Esophagus squamous epithelium (tissue), 5 donors: ENCODE results near the gene FBXL20. TPM values are rescaled to one million over a fixed set of nuclear protein-coding genes. Genes with fewer than 3 reads are reported as not detected.
A peak's percentile ranks its signal among the peaks of the same experiment; 100 is the strongest.

Experiments used
- DNase-seq: peaks from one replicate; lab custom pipeline; 2025; lab: John Stamatoyannopoulos, UW
- H3K27ac ChIP-seq, 4 donors: fragments of 200-600 bp; sonication (generic); one replicate each; pipeline ENCODE4 v1.5.1; 2016 to 2019; ENCODE audit warnings: mild to moderate bottlenecking in 1 of 4
- H3K27me3 ChIP-seq, 4 donors: fragments of 200-600 bp; sonication (generic); 1 replicate in 3 of 4; 2 replicates in 1 of 4; pipeline versions ENCODE4 v1.5.1 to v1.6.0; 2017 to 2021; ENCODE audit warnings: antibody characterized with exemption in 1 of 4
- H3K36me3 ChIP-seq, 3 donors: fragments of 200-600 bp; sonication (generic); one replicate each; pipeline ENCODE4 v1.5.1; 2016 to 2019
- H3K4me1 ChIP-seq, 3 donors: fragments of 200-600 bp; sonication (generic); one replicate each; pipeline ENCODE4 v1.5.1; 2017 to 2019
- H3K4me3 ChIP-seq, 4 donors: fragments of 200-600 bp; sonication (generic); 1 replicate in 3 of 4; 2 replicates in 1 of 4; pipeline ENCODE4 v1.5.1; 2016 to 2019; ENCODE audit warnings: mild to moderate bottlenecking in 2 of 4, moderate library complexity in 1 of 4
- H3K9me3 ChIP-seq, 3 donors: fragments of 200-600 bp; sonication (generic); one replicate each; pipeline ENCODE4 v1.5.1; 2016 to 2019
- CTCF ChIP-seq, 6 experiments: fragments of 450-650 bp in 4 of 6; fragments of 200-600 bp in 2 of 6; sonication (generic) in 2 of 6; IDR thresholded peaks; one replicate each; pipeline ENCODE4 v1.5.1; 2016 to 2019; ENCODE audit warnings: antibody characterized with exemption in 6 of 6, mild to moderate bottlenecking in 4 of 6, moderate library complexity in 4 of 6
- POLR2A ChIP-seq, 4 donors: fragments of 450-650 bp; IDR thresholded peaks; one replicate each; pipeline ENCODE4 v1.6.1; 2017; ENCODE audit warnings: antibody characterized with exemption in 4 of 4, mild to moderate bottlenecking in 4 of 4, moderate library complexity in 3 of 4
- WGBS, 2 donors: methylation state at CpG; one replicate each; pipeline ENCODE4 v1.1.5; 2018; 5-methylcytosine and 5-hydroxymethylcytosine counted together
- intact Hi-C: fragments of 100-400 bp; cut with DNase I; formaldehyde crosslinking; loops from one replicate; pipeline ENCODE4 v1.15.0; 2022
- total RNA-seq, 4 donors: library from RNA; depleted of rRNA; stranded (reverse); fragments of >200 nt; gene quantifications; one replicate each; pipeline ENCODE4 v1.1.0, GENCODE V29; 2016
- donor health status: DM: yes; HTN: yes; CAD: no.

The FBXL20 gene
- total RNA-seq, 4 donors from 2014 or later, result 5.0 to 10.3 (median 6.8) TPM

GRCh38 chr17:39212195-39212810, 189.1 kb downstream of the FBXL20 start:
- Histone ChIP-seq H3K36me3 (no peaks in the 10 kb centered on the region), H3K4me1 (peaks cover 18 to 50% (median 19%) of the 10 kb centered on the region in 3 donors), H3K27ac (no peak overlapping the region), H3K27me3 (peaks cover 0 to 51% (median 0%) of the 10 kb centered on the region in 4 donors), H3K9me3 (no peaks in the 10 kb centered on the region), H3K4me3 (no peak overlapping the region)
- no peak for DNase-seq
- TF ChIP-seq POLR2A (IDR thresholded peaks at IDR 0.05), result no peak
- no peak for TF ChIP-seq CTCF (IDR thresholded peaks at IDR 0.05)
- intact Hi-C loops, result no loop called here
- 35 to 66% methylated on average over 7 to 9 of the region's 11 CpGs for WGBS, 2 donors

DNA sequence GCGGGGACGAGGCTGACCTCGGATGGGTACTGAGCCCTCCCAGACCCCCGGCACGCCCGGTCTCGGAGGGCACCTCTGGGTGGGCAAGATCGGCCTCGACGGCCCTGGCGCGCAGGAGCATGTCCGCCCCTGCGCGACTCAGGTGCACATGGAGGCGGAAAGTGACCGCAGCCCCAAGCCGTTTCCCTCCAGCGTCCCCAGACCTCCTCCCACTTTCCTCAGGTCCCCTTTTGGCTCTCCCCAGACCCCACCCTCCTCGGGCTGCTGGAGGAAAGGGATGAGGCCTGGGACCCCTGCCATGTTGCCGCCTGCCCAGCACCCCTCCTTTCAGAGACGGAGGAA, 191.4 kb downstream of the FBXL20 start:
- intact Hi-C loops, result no loop called here
- peaks cover 0 to 3% (median 2%) of the 10 kb centered on the region in 3 donors for H3K36me3 ChIP-seq
- H3K27ac ChIP-seq, result peak overlapping the region; percentile 3 to 58 (median 37)
- H3K4me3 ChIP-seq, result peak overlapping the region; percentile 12 to 65 (median 42)
- peaks cover 18 to 52% (median 19%) of the 10 kb centered on the region in 3 donors for H3K4me1 ChIP-seq
- H3K9me3 ChIP-seq, result no peaks in the 10 kb centered on the region
- H3K27me3 ChIP-seq, result peaks cover 0 to 28% (median 0%) of the 10 kb centered on the region in 4 donors
- TF ChIP-seq CTCF (IDR thresholded peaks at IDR 0.05) (no peak), POLR2A (IDR thresholded peaks at IDR 0.05) (no peak)
- no peak for DNase-seq
- WGBS, 2 donors, result 26 to 60% methylated on average over 1 to 10 of the region's 22 CpGs

GRCh38 chr17:39209317-39210092, 191.9 kb downstream of the FBXL20 start:
- Histone ChIP-seq H3K27ac (peak overlapping the region; percentile 28 to 58 (median 49)), H3K9me3 (no peaks in the 10 kb centered on the region), H3K4me1 (peaks cover 18 to 52% (median 19%) of the 10 kb centered on the region in 3 donors), H3K4me3 (peak overlapping the region; percentile 12 to 65 (median 42)), H3K36me3 (peaks cover 5 to 9% (median 7%) of the 10 kb centered on the region in 3 donors), H3K27me3 (peaks cover 0 to 23% (median 0%) of the 10 kb centered on the region in 4 donors)
- intact Hi-C loops, result no loop called here
- DNase-seq, result no peak
- WGBS, 2 donors, result 9 to 13% methylated on average over 2 to 4 of the region's 39 CpGs
- no peak for TF ChIP-seq CTCF (IDR thresholded peaks at IDR 0.05)
- no peak for TF ChIP-seq POLR2A (IDR thresholded peaks at IDR 0.05)

- intact Hi-C loops, result no loop called here
- 18 to 35% methylated on average over 4 to 5 of the region's 8 CpGs for WGBS, 2 donors
- H3K9me3 ChIP-seq, result no peaks in the 10 kb centered on the region
- H3K36me3 ChIP-seq, result peaks cover 8 to 15% (median 11%) of the 10 kb centered on the region in 3 donors
- peak overlapping the region in 1 of 4 donors; percentile 65 for H3K4me3 ChIP-seq
- H3K27ac ChIP-seq, result peak overlapping the region in 3 of 4 donors; percentile 46 to 58 (median 52)
- DNase-seq, result no peak
- no peak for TF ChIP-seq CTCF (IDR thresholded peaks at IDR 0.05)
- no peak for TF ChIP-seq POLR2A (IDR thresholded peaks at IDR 0.05)
- H3K27me3 ChIP-seq, result peaks cover 0 to 16% (median 0%) of the 10 kb centered on the region in 4 donors
- peaks cover 18 to 52% (median 19%) of the 10 kb centered on the region in 3 donors for H3K4me1 ChIP-seq
Observed at GRCh38 chr17:39208893-39209292, 192.5 kb downstream of the FBXL20 start.

GRCh38 chr17:39208136-39208535, 193.3 kb downstream of the FBXL20 start:
- WGBS, 2 donors, result 52% methylated on average over 6 of the region's 7 CpGs; no CpG with 5 or more reads in 1 of the 2 donors
- Histone ChIP-seq H3K4me1 (peaks cover 17 to 49% (median 18%) of the 10 kb centered on the region in 3 donors), H3K9me3 (no peaks in the 10 kb centered on the region), H3K4me3 (no peak overlapping the region), H3K36me3 (peaks cover 16 to 22% (median 18%) of the 10 kb centered on the region in 3 donors), H3K27me3 (peaks cover 0 to 14% (median 0%) of the 10 kb centered on the region in 4 donors), H3K27ac (no peak overlapping the region)
- no peak for DNase-seq
- intact Hi-C loops, result no loop called here
- no peak for TF ChIP-seq POLR2A (IDR thresholded peaks at IDR 0.05)
- TF ChIP-seq CTCF (IDR thresholded peaks at IDR 0.05), result no peak
